HG02759 (cell line): ENCODE results near the gene NT5DC2.

Experiments used
- ATAC-seq: cut with Tn5 transposase; IDR thresholded peaks from one replicate; pipeline ENCODE4 v1.9.1; 2021; ENCODE audit warnings: mild to moderate bottlenecking, moderate library complexity; ENCODE audit not compliant: unreplicated experiment

The NT5DC2 gene

GRCh38 chr3:52525680-52526561 lies 7.7 kb downstream of the NT5DC2 start:
- ATAC-seq, result no peak

DNA sequence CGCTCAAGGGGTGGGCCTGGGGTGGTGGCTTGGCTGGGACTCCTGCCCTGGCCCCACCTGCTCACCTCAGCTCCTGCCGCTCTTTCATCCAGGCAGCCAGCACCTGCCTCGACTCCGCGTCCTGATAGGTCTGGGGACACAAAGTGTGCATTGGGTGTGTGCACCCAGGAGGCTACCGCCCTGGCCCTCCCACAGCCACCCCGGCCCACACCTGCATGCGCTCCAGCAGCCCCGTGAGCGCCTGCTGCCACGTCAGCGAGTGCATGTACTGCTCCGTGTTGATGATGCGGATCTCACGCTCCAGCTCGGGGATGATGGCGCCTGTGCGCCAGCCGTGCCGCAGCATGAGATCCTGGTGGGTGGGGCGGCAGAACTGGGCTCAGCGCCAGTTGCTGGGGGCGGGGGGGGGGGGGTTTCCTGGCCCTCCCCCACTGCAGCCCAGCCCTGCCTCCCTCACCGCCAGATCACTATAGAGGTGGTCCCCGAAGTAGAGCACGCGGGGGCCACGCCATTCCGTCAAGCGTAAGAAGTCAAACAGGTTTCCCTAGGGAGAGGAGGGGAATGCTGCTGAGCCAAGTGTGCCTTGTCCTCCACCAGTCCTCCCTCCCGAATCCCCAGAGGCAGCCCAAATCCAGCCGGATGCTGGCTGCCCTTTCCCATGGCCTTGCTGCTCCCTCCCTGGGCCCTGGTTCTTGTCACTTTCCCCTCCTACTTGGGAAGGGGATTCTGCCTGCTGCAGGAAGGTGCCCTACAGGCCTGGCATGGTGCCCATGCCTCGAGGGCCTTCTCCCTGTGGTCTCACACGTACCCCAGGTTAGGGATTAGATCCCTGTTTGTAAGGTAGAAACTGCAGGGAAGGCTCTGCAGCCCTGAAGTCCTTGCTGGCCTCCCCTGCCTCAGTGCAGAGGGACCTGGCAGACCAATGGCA lies 8.6 kb downstream of the NT5DC2 start:
- ATAC-seq, result no peak

DNA sequence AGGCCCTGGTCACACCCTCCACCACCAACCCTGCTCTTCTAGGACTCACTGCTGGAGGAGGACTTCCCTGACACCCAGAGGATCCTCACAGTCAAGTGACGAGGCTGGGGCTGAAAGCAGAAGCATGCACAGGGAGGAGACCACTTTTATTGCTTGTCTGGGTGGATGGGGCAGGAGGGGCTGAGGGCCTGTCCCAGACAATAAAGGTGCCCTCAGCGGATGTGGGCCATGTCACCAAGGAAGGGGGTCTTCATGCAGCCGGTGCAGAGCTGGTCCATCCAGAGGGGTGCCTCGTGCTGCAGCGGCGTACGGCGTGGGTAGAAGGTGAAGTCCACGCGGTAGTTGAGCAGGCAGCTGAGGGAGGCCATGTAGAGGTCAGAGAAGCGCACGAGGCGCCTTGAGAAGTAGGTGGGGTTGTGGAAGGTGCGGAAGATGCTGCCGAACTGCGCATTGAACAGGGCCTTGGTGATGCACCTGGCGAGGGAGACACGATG lies 9.4 kb downstream of the NT5DC2 start:
- no peak for ATAC-seq

DNA sequence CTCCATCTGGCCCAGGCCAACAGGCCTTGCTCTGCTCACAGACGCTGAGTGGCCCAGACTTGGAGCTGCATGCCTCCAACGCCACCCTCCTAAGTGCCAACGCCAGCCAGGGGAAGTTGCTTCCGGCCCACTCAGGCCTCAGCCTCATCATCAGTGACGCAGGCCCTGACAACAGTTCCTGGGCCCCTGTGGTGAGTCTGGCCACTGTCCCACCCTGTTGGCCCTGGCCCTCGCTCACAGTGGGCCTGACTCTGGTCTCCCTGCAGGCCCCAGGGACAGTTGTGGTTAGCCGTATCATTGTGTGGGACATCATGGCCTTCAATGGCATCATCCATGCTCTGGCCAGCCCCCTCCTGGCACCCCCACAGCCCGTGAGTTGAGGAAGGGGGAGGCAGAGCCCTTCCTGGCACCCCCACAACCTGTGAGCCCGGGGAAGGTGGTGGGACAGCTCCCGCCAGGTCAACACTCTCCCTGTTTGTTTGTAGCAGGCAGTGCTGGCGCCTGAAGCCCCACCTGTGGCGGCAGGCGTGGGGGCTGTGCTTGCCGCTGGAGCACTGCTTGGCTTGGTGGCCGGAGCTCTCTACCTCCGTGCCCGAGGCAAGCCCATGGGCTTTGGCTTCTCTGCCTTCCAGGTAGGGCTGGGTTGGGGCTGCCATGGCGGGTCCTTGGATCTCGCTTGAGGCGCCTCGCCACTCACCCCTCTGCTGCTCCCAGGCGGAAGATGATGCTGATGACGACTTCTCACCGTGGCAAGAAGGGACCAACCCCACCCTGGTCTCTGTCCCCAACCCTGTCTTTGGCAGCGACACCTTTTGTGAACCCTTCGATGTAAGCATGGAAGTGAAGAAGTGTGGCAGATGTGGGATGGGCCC lies 10.0 kb downstream of the NT5DC2 start:
- no peak for ATAC-seq

DNA sequence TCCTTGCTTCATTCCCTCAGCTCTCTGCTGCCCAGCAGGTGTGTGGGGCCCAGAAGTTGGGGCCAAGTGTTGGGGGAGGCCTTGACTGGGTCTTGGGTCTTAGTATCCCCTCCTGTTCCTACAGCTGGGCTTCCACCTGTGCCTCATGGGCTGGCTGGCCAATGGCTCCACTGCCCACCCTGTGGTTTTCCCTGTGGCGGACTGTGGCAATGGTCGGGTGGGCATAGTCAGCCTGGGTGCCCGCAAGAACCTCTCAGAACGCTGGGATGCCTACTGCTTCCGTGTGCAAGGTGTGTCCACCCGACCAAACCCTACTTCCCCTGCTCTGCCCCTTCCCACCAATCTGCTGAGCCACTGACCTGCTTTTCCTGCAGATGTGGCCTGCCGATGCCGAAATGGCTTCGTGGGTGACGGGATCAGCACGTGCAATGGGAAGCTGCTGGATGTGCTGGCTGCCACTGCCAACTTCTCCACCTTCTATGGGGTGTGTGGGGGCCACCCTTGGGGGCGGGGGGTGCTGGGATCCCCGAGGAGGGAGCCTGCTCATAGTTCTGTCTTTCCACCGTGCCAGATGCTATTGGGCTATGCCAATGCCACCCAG lies 10.9 kb downstream of the NT5DC2 start:
- ATAC-seq, result no peak

GRCh38 chr3:52521881-52522650 lies 11.6 kb downstream of the NT5DC2 start:
- ATAC-seq, result no peak

- no peak for ATAC-seq
These were observed 12.2 kb downstream of the NT5DC2 start for GRCh38 chr3:52521488-52521824.

GRCh38 chr3:52520716-52521487 lies 12.8 kb downstream of the NT5DC2 start:
- ATAC-seq, result no peak

- no peak for ATAC-seq
These were observed 13.5 kb downstream of the NT5DC2 start for GRCh38 chr3:52520141-52520667.

DNA sequence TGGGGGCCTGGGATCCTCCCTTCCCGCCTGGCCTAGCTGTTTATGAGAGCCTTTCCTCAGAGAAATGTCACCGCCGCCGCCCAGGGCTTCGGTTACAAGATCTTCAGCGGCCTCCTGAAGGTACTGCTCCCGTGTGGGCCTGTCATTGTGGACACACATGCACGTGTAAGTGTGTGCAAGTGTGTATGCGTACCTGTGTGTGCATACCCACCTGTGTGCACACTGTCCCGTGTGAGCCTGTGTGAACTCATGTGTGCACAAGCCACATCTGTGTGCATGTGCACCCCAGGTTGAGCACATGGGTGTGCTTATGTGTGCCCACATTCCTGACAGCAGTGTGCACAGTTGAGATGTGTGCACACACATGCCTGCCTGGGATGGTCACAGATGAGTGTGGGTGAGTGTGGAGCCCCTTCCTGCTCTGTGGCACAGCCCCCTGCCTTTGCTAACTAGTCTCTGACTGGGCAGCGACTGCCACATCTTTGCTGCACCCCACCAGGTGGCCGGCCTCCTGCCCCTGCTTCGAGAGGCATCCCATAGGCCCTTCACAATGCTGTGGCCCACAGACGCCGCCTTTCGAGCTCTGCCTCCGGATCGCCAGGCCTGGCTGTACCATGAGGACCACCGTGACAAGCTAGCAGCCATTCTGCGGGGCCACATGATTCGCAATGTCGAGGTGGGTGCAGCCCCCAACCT lies 14.1 kb downstream of the NT5DC2 start:
- no peak for ATAC-seq

GRCh38 chr3:52518723-52519444 lies 14.8 kb downstream of the NT5DC2 start:
- no peak for ATAC-seq

- no peak for ATAC-seq
These were observed 15.6 kb downstream of the NT5DC2 start for GRCh38 chr3:52517796-52518722.

DNA sequence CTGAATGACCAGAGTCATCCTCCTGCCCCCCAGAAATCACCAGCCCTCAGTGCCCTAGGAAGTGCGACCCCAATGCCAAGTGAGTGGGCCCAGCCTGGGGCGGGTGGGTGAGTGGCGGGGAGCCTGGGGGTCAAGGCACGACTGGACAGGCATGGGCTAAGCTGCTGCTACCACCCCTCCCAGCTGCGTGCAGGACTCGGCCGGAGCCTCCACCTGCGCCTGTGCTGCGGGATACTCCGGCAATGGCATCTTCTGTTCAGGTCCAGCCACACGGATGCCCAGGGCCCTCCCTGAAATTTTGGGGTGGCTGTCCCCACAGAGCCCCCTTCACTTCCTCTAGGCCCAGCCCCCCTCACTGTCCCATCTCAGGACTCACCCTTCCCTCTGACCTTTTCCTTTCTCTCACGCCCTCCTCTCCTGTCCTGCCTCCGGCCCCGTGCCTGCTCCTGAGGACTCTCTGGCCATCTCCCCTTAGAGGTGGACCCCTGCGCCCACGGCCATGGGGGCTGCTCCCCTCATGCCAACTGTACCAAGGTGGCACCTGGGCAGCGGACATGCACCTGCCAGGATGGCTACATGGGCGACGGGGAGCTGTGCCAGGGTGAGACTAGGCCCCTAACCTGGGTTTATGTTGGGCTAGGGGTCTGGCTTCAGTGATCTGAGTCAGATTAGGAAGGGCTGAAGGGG lies 17.0 kb downstream of the NT5DC2 start:
- ATAC-seq, result no peak

GRCh38 chr3:52515192-52515591 lies 18.5 kb downstream of the NT5DC2 start:
- ATAC-seq, result no peak

GRCh38 chr3:52514576-52514975 lies 19.1 kb downstream of the NT5DC2 start:
- ATAC-seq, result no peak

DNA sequence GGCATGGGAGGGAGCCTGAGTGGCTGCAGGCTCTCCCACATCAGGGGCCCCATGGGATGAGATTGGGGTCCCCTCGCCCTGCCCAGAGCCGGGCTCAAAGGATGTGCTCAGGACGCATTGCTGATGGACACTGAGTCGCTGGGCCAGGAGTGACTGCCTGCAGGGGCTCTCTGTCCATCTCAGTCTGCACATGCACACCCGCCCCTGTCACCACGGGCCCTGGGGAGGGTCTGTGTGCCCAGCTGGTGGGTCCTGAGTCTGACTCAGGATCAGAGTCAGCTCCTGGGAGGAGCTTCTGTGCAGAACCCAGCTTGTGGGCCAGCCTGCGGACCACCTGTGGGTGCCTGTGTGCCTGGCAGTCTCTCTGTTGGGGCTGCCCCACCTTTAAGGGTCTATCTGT lies 20.4 kb downstream of the NT5DC2 start:
- no peak for ATAC-seq
